NCI-H82 (cell line): ENCODE data around the gene CXCL10.
A peak's percentile ranks its signal among the peaks of the same experiment; 100 is the strongest.
"Not testable (repeated sequence)": the region's sequence is repeated elsewhere in the genome, so short reads cannot be mapped to it uniquely, and the experiment has no call there.

Source experiments
- DNase-seq: peaks from one replicate; lab custom pipeline; 2025; lab: John Stamatoyannopoulos, UW

The CXCL10 gene

DNA sequence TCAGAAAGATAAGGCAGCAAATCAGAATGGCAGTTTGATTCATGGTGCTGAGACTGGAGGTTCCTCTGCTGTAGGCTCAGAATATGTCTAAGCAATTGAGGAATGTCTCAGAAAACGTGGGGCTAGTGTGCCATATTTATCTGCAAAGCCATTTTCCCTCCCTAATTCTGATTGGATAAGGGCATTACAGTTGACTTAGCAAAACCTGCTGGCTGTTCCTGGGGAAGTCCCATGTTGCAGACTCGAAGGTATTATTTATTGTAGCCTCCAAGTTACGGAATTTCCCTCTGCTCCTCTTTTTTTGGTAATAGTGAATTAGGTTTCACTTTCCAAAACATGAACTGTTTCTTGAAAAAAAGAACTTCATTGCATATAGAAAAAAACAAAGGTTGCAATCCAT, at the start of gene CXCL10:
TSS of gene CXCL10 (minus strand) at position 109 of the 400 bp plus-strand sequence. CDS start at position 43, 66 bp downstream.
- DNase-seq: no peak

DNA sequence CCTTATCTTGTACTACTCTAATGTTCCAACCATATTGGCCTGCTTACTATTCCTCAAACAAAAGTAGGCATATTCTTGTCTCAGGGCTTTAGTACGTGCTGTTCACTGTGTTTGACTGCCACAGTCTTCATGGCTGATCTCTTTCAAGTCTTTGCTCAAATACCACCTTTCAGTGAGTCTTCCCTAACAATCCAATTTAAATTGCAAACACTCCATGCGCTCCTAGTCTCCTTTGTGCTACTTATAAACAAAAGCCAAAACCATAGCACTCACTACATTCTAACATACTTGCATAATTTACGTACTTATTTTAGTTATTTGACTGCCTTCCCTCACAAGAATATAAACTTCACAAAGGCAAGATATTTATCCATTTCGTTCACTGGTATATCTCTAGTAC, 49.5 kb upstream of the CXCL10 start:
- DNase-seq: no peak

DNA sequence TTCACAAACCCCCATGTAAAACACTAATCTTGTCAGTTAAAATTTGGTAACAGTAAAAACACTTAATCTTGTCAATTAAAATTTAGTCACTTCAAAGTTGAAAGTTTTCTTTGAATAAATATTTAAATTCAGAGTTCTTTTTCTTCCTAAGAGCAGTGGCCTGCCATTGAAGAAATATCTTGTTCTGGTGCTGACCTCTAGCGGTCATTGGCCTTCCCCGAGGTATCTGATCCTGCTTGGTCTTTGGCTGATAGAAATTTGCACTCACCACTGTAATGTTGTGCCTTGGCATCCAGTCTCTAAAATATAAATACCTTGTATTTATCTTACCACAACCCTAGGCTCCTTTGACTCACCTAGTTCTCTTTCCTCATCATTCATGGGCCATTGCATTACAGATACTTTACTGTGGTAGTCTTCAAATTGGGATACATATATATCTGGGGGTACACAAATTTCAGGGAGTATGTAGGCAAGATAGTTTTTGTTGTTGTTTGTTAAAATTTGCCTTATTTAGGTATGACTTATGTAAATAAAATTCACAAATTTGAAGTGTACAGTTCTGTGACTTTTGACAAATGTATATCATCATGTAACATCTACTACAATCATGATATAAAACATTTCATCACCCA, 44.5 kb upstream of the CXCL10 start:
- peak; percentile 84 for DNase-seq

DNA sequence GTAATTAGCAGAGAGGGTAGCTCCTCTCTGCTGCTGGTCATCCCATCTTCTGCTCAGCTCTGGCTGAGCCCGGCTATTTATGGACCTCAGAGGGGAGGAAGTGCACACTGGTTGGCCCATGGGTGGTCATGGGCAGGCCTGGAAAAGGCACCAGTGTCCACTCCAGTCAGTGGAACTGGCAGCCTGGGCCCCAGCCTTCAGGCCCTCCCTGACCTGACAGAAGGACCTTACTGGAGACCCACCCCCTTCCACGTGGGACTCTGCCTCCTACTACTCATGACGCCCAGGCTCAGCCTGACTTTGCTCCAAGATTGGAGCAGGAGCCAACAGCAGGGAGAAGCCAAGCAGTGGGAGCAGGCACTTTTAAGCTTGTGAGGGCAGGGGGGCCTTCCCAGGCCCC, 43.2 kb upstream of the CXCL10 start:
- no peak for DNase-seq

DNA sequence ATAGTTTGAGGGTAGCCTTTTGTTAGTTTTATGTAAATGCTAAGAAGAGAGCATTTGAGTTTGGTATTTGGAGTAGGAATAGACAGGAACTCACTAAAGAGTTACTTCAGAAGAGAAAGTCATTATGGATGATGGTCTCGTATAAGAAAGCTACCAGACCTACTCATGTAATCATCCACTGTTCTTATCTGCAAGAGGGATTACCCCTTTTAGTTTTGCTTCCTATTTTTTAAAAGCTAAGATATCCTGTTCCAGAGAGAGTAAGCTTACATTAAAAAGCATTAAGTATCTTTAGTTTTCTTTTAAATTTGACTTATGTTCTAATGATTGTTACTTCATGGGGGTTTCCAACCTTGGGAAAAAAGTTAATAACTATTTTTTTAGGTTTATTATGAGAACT, 38.7 kb upstream of the CXCL10 start:
- DNase-seq: no peak

DNA sequence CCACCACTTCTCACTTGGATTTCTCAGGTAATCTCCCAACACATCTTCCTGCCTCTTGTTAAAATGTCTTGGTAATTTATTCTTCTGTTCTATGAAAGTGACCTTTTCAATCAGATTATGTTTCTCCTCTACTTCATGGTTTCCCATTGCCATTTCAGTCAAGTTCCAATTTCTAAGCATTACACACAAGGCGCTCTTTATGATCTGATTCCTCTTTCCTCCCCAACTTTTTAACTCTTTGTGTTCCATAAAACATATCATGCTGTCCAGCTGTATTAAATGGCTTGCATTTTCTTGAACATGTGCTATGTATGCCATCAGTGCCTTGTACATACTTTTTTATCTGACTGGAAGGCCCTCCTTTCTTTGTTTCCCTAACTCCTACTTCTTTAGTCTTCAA, 38.1 kb upstream of the CXCL10 start:
- no peak for DNase-seq

DNA sequence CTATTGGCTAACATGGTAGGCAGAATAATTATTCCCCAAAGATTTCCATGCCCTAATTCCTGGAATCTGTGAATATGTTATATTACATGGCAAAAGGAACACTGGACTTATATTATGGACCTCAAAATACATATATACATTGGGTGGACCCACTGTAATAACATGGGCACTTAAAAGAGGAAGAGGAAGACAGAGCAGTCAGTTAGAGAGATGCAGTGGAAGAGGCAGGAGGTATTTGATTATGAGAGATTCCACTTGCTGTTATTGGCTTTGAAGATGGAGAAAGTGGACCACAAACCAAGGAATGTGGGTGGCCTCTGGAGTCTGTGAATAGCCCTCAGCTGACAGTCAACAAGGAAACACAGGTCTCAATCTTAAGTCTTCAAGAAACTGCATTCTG, 37.2 kb upstream of the CXCL10 start:
- no peak for DNase-seq

DNA sequence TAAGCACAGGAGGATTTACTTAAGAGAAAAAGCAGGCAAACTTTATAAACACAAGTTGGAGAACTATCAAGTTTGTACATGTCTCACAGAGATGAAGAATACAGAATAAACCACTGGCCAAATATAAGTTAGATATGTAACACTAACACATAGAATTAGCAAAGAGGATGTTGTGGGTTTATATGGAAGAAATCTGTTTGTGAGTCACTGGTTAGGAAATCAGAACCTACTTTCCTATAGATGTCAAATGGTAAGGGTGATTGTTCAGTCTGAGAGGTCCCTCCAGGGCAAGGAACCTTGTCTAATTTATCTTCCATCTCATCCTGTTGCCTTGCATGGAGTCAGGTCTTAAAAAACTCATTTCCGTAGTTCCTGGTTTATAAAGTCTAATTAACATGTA, 36.5 kb upstream of the CXCL10 start:
- no peak for DNase-seq

DNA sequence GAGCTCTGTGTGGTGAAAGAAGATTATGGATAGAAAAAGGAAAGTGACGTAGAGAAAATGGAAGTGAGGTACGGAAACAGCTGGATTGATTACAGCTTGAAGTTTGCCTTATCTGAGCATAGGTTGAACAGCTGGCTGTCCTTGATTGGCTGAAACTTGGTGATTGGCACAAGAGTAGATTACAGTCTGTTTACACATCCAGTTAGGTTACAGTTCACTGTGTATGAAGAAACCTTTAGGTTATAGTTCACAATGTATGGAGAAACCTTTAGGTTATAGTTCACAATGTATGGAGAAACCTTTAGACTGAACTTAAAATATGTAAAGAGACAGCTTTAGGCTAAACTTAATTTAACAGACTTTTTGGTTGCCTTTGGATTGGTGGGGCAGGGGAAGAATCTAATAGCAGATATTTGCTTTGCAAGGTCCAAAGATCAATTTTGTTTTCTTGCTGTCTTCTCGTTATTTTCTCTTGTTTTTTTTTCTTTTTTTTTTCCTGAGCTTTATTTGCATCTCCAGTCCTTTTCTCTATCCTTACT, 35.7 kb upstream of the CXCL10 start:
- no peak for DNase-seq

DNA sequence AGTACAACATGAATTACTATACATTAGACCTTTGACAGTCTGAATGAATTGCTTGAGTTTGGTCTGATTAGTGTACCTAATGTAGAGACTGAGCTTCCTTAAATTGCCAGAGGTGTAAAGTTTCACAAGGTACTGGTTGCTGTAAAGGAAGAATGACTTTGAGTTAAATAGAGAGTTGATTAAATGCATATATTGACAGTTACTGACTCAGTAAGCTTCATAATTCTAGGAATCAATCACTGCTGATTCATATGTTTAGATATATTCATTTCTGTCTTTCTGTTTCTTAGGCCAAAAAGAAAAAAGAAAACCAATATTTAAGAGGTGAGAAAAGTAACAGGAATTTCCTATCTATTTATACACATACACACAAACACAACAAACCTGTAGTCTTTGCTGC, 35.0 kb upstream of the CXCL10 start:
- no peak for DNase-seq

DNA sequence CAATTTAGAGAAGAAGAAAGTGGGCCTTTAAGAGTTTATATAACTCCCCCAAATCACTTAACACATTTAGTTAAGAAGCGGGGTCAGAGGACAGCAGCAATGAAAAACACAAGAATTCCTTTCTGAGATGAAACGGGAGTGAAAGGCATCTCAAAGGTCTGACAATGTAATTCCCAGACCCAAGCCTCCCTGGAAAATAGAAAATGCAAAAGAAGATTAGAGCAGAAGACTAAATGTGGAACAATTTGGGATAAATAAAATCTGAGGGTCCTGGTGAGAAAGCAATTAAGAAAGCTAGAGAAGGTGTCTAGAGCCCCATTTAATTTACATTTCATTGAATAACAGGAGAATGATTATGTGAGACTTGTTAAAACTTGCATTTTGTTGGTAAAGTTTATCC, 32.1 kb upstream of the CXCL10 start:
- DNase-seq: no peak

DNA sequence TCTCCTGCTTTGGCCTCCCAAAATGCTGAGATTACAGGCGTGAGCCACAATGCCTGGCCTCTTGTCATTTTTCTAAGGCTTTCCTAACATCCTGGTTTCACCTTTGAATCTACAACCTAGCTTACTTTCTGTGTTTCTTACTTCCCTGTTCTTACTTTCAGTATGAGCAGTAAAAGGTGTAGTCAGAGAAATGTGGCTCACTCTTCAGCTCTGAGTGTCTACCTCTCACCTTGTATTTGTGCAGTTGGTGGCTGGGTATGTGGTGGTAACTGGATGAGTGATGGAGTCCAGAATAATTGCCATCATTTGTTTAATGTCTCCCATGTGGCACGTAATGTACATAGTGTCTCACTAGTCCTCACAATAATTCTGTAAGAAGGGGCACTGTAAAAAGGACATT, 31.7 kb upstream of the CXCL10 start:
- no peak for DNase-seq

DNA sequence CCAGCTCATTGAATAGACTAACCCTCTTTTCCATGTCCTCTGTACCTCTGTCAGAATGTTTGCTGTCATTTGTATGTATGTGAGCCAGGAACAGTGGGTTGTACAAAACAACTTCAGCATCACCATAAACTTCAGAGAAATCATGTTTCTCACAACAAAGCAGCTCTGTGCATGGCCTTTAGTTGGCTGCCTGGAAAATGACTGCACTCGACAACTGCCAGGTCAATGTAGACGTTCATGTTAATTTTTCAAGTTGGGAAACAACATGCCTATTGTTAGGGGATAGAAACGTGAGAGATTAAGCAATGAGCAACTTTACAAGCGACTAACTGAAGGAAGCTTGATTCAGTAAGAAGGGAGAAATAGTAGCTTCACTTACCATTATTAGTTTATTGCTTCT, 30.4 kb upstream of the CXCL10 start:
- DNase-seq: no peak

DNA sequence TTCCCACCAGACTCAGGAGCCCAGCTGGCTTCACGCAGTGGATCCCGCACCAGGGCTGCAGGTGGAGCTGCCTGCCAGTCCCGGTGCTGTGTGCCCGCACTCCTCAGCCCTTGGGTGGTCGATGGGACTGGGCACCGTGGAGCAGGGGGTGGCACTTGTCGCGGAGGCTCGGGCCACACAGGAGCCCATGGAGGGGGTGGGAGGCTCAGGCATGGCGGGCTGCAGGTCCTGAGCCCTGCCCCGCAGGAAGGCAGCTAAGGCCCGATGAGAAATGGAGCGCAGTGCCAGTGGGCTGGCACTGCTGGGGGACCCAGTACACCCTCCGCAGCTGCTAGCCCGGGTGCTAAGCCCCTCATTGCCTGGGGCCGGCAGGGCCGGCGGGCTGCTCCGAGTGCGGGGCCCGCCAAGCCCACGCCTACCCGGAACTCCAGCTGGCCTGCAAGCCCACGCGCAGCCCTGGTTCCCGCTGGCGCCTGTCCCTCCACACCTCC, 27.3 kb upstream of the CXCL10 start:
- DNase-seq: not testable (repeated sequence)

DNA sequence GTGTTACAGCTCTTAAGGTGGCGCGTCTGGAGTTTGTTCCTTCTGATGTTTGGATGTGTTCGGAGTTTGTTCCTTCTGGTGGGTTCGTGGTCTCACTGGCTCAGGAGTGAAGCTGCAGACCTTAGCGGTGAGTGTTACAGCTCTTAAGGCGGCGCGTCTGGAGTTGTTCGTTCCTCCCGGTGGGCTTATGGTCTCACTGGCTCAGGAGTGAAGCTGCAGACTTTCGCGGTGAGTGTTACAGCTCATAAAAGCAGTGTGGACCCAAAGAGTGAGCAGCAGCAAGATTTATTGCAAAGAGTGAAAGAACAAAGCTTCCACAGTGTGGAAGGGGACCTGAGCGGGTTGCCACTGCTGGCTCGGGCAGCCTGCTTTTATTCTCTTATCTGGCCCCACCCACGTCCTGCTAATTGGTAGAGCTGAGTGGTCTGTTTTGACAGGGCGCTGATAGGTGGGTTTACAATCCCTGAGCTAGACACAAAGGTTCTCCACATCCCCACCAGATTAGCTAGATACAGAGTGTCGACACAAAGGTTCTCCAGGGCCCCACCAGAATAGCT, 26.6 kb upstream of the CXCL10 start:
- DNase-seq: not testable (repeated sequence)

DNA sequence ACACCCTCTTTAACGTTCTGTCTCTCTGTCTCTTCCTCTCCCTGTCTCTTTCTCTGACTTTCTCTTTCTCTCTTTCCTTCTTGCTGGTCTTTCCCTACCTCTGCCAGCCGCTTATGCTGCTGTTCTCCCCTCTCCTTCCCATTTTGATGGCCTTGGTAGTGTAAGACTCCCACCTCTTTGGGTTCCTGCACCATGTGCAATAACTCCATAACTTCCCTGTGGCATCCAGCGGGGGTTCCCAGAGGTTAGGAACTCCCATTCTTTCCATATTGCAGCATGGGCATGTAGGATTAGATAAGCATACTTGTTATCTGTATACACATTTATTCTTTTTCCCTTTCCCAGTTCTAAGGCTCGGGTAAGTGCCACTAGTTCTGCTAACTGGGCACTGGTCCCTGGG, 21.4 kb upstream of the CXCL10 start:
- not testable (repeated sequence) for DNase-seq

DNA sequence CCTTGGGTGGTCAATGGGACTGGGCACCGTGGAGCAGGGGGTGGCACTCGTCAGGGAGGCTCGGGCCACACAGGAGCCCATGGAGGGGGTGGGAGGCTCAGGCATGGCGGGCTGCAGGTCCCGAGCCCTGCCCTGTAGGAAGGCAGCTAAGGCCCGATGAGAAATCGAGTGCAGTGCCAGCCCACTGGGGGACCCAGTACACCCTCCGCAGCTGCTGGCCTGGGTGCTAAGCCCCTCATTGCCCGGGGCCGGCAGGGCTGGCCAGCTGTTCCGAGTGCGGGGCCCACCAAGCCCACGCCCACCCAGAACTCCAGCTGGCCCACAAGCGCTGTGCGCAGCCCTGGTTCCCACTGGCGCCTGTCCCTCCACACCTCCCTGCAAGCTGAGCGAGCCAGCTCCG, 20.0 kb upstream of the CXCL10 start:
- DNase-seq: not testable (repeated sequence)

DNA sequence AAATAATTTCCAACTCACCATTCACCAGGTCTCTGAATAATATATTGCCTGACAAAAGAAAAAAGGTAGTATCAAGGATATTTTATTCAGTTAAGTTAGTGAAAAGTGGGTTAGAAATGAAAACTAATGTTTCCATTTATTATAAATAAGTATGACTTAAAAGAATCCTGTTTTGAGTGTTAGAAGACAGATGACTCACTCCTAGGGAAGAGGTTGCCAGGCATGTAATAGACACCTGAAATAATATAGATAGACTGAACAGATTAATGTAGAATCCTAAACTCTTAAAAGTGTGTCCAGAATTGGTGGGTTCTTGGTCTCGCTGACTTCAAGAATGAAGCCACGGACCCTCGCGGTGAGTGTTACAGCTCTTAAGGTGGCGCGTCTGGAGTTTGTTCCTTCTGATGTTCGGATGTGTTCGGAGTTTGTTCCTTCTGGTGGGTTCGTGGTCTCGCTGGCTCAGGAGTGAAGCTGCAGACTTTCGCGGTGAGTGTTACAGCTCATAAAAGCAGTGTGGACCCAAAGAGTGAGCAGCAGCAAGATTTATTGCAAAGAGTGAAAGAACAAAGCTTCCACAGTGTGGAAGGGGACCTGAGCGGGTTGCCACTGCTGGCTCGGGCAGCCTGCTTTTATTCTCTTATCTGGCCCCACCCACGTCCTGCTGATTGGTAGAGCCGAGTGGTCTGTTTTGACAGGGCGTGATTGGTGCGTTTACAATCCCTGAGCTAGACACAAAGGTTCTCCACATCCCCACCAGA, 19.1 kb upstream of the CXCL10 start:
- not testable (repeated sequence) for DNase-seq

DNA sequence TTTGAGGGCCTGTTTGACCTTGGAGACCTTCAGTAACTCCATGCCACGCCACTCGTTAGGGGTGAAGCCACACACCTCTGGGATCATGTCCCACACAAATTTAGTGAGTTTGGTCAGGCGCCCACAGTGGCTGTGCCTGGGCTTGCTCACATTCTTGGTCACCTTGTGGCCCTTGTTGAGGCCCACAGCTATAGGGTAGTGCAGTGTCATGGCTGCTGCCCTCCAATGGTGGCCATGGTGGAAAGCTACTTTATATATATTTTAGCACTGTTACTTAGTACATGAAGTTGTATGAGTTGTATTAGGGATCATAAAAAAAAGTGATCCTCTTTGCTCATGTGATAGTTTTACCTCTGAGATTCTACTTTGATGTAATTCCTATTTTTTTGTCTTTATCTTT, 13.6 kb upstream of the CXCL10 start:
- DNase-seq: peak; percentile 30

DNA sequence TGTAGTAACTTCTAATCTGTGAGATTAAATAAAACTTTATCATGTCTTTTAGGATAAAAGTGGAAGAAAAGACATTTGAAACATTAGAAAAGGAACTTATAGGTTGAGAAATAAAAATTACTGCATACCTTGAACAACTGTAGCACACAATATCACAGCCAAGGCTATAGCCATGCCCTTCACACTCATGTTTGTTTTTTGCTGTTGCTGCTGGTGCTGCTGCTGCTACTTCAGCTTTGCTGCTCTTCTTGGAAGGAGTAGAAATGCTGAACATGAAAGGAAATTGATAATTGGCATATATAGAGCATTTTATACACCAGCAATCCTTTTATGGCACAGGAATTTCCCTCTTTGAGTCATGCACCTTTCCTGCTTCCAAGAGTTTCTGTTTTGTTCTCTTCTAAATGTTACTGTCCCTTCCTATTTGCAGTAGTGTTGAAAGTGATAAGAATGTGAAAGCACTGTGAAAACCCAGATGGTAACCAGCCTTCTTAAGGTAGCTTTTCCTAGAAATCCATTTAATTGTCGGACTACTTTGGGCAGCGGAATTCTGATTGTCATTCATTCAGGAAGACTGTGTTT, 12.6 kb upstream of the CXCL10 start, which contains the start of gene CXCL11:
TSS of gene CXCL11 (minus strand) at position 272 of the 582 bp plus-strand sequence. CDS start at position 189, 83 bp downstream.
- DNase-seq: peak; percentile 47

DNA sequence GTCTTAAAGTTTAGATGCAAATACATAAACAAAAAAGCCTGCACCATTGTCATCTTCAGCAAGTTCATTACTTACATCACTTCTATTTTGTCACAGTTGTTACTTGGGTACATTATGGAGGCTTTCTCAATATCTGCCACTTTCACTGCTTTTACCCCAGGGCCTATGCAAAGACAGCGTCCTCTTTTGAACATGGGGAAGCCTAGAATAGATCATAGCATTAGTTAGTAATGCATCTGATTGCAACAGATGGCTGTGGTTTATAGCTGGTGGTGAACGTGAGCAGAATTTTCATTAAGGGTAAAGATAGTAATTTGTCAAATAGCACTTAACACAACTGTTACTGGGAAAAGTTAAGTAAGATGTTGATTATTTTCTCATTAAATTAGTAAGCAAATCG, 11.8 kb upstream of the CXCL10 start:
- peak; percentile 80 for DNase-seq

DNA sequence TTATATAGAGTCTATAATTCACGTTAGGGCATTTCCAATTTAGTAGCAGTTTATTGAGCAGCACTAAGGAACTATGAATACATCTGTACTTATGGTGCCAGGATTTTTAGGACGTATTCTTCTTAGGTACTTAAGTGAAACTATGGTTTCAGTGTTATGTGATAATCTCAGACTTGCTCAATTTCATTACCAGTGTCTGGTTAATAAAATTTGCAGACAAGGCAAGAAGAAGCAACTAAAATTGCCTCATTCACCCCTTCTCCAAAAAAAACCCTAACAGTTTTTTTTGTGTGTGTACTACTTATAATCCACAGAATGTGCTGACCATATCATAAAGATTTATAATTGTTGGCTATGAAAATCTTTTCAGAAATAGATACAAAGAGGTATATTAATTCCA, 6.0 kb upstream of the CXCL10 start:
- DNase-seq: no peak
